ENCODE results near the gene UCP1.

DNA sequence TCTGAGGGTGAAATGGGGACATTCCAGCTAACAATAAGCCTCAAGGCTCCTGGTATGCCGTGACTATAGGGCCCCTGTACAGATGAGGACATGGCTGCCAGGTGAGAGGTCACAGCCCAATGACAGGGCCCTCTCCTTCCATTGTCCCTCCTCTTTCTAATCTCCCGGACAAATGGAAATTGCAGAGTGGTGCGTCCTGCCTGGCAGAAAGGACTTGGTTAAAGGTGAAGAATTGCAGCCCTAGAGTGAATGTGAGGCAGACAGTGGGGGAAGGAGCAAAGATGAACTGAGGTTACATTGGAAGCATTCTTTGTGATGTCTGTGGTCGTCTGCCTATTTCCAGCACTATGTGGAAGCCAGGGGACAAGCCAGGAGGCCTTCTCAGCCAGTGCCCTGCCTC, 6.7 kb upstream of the UCP1 start:
- TF ChIP-seq, protein P1, sequence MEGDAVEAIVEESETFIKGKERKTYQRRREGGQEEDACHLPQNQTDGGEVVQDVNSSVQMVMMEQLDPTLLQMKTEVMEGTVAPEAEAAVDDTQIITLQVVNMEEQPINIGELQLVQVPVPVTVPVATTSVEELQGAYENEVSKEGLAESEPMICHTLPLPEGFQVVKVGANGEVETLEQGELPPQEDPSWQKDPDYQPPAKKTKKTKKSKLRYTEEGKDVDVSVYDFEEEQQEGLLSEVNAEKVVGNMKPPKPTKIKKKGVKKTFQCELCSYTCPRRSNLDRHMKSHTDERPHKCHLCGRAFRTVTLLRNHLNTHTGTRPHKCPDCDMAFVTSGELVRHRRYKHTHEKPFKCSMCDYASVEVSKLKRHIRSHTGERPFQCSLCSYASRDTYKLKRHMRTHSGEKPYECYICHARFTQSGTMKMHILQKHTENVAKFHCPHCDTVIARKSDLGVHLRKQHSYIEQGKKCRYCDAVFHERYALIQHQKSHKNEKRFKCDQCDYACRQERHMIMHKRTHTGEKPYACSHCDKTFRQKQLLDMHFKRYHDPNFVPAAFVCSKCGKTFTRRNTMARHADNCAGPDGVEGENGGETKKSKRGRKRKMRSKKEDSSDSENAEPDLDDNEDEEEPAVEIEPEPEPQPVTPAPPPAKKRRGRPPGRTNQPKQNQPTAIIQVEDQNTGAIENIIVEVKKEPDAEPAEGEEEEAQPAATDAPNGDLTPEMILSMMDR (IDR thresholded peaks at IDR 0.05; ENCODE audit: insufficient read depth, low read depth, low read length) = no peak
- no peak for TF ChIP-seq EZH2 (IDR thresholded peaks at IDR 0.05; ENCODE audit: insufficient read depth, low read length)

Measured in astrocyte (in vitro differentiated cells and primary cell).